A673 (cell line): ENCODE measurements around the gene EPN2. TPM values are rescaled to one million over a fixed set of nuclear protein-coding genes. Genes with fewer than 3 reads are reported as not detected.
A peak's percentile ranks its signal among the peaks of the same experiment; 100 is the strongest.

Experiments
- BruUV-seq: library from RNA; stranded (reverse); fragments of 400-500 nt; replicated peaks from 2 replicates; lab custom pipeline; 2021; lab: Mats Ljungman, UMichigan
- CTCF ChIA-PET: fragments of 300-600 bp; sonication (Branson Sonifier 250); formaldehyde crosslinking; loops from one replicate; lab custom pipeline; 2022; ENCODE audit warnings: antibody characterized with exemption; lab: Charles Lee
- POLR2A ChIA-PET: fragments of 300-600 bp; sonication (Branson Sonifier 250); formaldehyde crosslinking; loops from one replicate; lab custom pipeline; 2022; ENCODE audit warnings: antibody characterized with exemption; ENCODE audit not compliant: low non-redundant PET; lab: Charles Lee
- DNase-seq: peaks from one replicate; pipeline ENCODE4 v3.0.0-alpha.2; 2015; ENCODE audit warnings: low spot score
- H3K27ac ChIP-seq: fragments of 200-600 bp; sonication (generic); 2 replicates; pipeline ENCODE4 v1.5.1; 2016; ENCODE audit warnings: mixed run types, low read depth, mild to moderate bottlenecking, mixed read lengths, antibody characterized with exemption, low read length; ENCODE audit not compliant: poor library complexity, severe bottlenecking
- H3K27me3 ChIP-seq: fragments of 200-600 bp; sonication (generic); replicated peaks from 2 replicates; pipeline ENCODE4 v1.6.1; 2017; ENCODE audit warnings: mixed run types, low read depth, mild to moderate bottlenecking, mixed read lengths, antibody characterized with exemption, low read length; ENCODE audit not compliant: insufficient read depth, poor library complexity
- H3K36me3 ChIP-seq: fragments of 200-600 bp; sonication (generic); 2 replicates; pipeline ENCODE4 v1.6.1; 2016; ENCODE audit warnings: mixed run types, mild to moderate bottlenecking, mixed read lengths, antibody characterized with exemption, low read length; ENCODE audit not compliant: insufficient read depth, poor library complexity, severe bottlenecking
- H3K4me1 ChIP-seq: fragments of 200-600 bp; sonication (generic); 2 replicates; pipeline ENCODE4 v1.6.1; 2017; ENCODE audit warnings: mixed run types, mild to moderate bottlenecking, mixed read lengths, antibody characterized with exemption, low read length; ENCODE audit not compliant: insufficient read depth, poor library complexity, severe bottlenecking
- H3K4me3 ChIP-seq: fragments of 200-600 bp; sonication (generic); 2 replicates; pipeline ENCODE4 v1.5.1; 2016; ENCODE audit warnings: low read depth, mixed run types, mild to moderate bottlenecking, mixed read lengths, low read length; ENCODE audit not compliant: poor library complexity, severe bottlenecking
- H3K9me3 ChIP-seq: fragments of 200-600 bp; sonication (generic); 2 replicates; pipeline ENCODE4 v1.6.1; 2016; ENCODE audit warnings: mixed run types, low read depth, mild to moderate bottlenecking, mixed read lengths, antibody characterized with exemption, low read length; ENCODE audit not compliant: poor library complexity, severe bottlenecking
- CTCF ChIP-seq: fragments of 300-800, 200-600 bp; sonication (generic); conservative IDR thresholded peaks from 2 replicates; pipeline ENCODE4 v1.5.1; 2017; ENCODE audit warnings: low read depth, mild to moderate bottlenecking, antibody characterized with exemption, low read length, moderate library complexity, mixed read lengths
- EZH2 ChIP-seq: fragments of 200-600 bp; sonication (generic); IDR thresholded peaks from 2 replicates; pipeline ENCODE4 v1.6.1; 2017; ENCODE audit warnings: borderline replicate concordance, low read depth, mild to moderate bottlenecking, mixed read lengths, antibody characterized with exemption, low read length; ENCODE audit not compliant: poor library complexity, severe bottlenecking
- intact Hi-C: fragments of 100-400 bp; cut with micrococcal nuclease; formaldehyde crosslinking; loops from one replicate; pipeline ENCODE4 v1.10.0; 2022; ENCODE audit not compliant: unreplicated experiment
- total RNA-seq: library from RNA; stranded (reverse); gene quantifications from 2 replicates; pipeline ENCODE4 v1.2.3, GENCODE V29; 2021

Gene EPN2
- total RNA-seq, 1 experiment from 2014 or later = 52.0 TPM

- H3K4me3 ChIP-seq = no peak overlapping the region
- CTCF ChIA-PET = no interaction called here
- BruUV-seq = no TSS peak
- H3K4me1 ChIP-seq = peaks cover 14% of the 10 kb centered on the region
- H3K36me3 ChIP-seq = peaks cover 3% of the 10 kb centered on the region
- DNase-seq = no peak
- H3K27me3 ChIP-seq = no peaks in the 10 kb centered on the region
- no peak overlapping the region for H3K27ac ChIP-seq
- intact Hi-C loops = no loop called here
- no peaks in the 10 kb centered on the region for H3K9me3 ChIP-seq
- TF ChIP-seq EZH2 (no peak), CTCF (no peak)
- POLR2A ChIA-PET = no interaction called here
Observed at GRCh38 chr17:19344311-19345066, 107.3 kb downstream of the EPN2 start.

- H3K4me1 ChIP-seq = peaks cover 14% of the 10 kb centered on the region
- POLR2A ChIA-PET = no interaction called here
- no peaks in the 10 kb centered on the region for H3K9me3 ChIP-seq
- no peak overlapping the region for H3K27ac ChIP-seq
- no peak for TF ChIP-seq EZH2
- TF ChIP-seq CTCF = no peak
- no peak for DNase-seq
- no TSS peak for BruUV-seq
- no peak overlapping the region for H3K4me3 ChIP-seq
- H3K36me3 ChIP-seq = peaks cover 3% of the 10 kb centered on the region
- H3K27me3 ChIP-seq = no peaks in the 10 kb centered on the region
- CTCF ChIA-PET = no interaction called here
- intact Hi-C loops = no loop called here
Observed at GRCh38 chr17:19345067-19345460, 107.9 kb downstream of the EPN2 start.

GRCh38 chr17:19345486-19346350 lies 108.6 kb downstream of the EPN2 start:
- H3K27me3 ChIP-seq = no peaks in the 10 kb centered on the region
- intact Hi-C loops = no loop called here
- H3K36me3 ChIP-seq = peaks cover 3% of the 10 kb centered on the region
- no TSS peak for BruUV-seq
- DNase-seq = no peak
- POLR2A ChIA-PET = no interaction called here
- H3K4me3 ChIP-seq = no peak overlapping the region
- TF ChIP-seq CTCF (no peak), EZH2 (no peak)
- peaks cover 14% of the 10 kb centered on the region for H3K4me1 ChIP-seq
- peak overlapping the region; percentile 44 for H3K27ac ChIP-seq
- H3K9me3 ChIP-seq = no peaks in the 10 kb centered on the region
- CTCF ChIA-PET = no interaction called here
